ENCODE measurements around the gene DOCK6.
A peak's percentile ranks its signal among the peaks of the same experiment; 100 is the strongest.

Gene DOCK6

DNA sequence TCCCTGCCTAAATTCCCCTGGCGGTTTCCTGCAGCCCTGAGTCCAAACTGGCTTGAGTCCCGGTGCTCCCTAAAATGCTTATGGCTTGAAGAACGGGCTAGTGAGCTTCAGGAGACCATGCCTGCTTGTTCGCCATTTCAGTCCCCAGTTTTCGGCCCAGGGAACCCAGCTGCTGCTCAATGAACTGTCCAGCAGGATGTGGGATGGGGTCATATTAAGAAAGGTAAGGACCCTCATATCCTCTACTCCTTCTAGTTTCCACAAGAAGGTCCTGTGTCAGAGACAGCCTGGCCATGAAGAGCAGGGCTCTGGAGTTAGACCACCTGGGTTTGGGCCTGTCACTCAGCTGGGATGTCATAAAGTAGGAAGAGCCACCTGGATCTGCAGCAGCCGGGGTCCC lies 89.7 kb downstream of the DOCK6 start:
- H3K14ac ChIP-seq (ENCODE audit: low read length): no peak overlapping the region
- H3K27ac ChIP-seq (replicated peaks; ENCODE audit: low read length): no peak overlapping the region
- H3K27me3 ChIP-seq (ENCODE audit: control insufficient read depth in 3 of 3, insufficient read depth in 3 of 3, low read depth in 1 of 3, low read length in 3 of 3): no peaks in the 10 kb centered on the region
- H2BK15ac ChIP-seq (ENCODE audit: low read length): no peak overlapping the region
- H3K9me3 ChIP-seq (replicated peaks in 1 of 2; ENCODE audit: control insufficient read depth in 2 of 2, insufficient read depth in 1 of 2, low read depth in 1 of 2, low read length in 2 of 2): no peaks in the 10 kb centered on the region
- no peak overlapping the region for H3K4ac ChIP-seq (ENCODE audit: low read length)
- H2AFZ ChIP-seq (ENCODE audit: low read length): no peak overlapping the region
- DNase-seq (ENCODE audit: low spot score): no peak
- no peaks in the 10 kb centered on the region for H3K79me1 ChIP-seq (ENCODE audit: low read depth, low read length)
- H2BK120ac ChIP-seq (ENCODE audit: low read depth, low read length): no peak overlapping the region
- H3K4me1 ChIP-seq (ENCODE audit: control insufficient read depth in 2 of 2, insufficient read depth in 1 of 2, low read depth in 1 of 2, low read length in 2 of 2): no peaks in the 10 kb centered on the region
- H3K9ac ChIP-seq (ENCODE audit: low read depth, low read length, poor library complexity): no peak overlapping the region
- no peak overlapping the region for H2BK5ac ChIP-seq (ENCODE audit: low read length)
- H2BK12ac ChIP-seq (ENCODE audit: low read length): no peak overlapping the region
- H2AK5ac ChIP-seq (ENCODE audit: low read depth, low read length): no peak overlapping the region
- H3K36me3 ChIP-seq (replicated peaks in 1 of 2; ENCODE audit: control insufficient read depth in 2 of 2, insufficient read depth in 2 of 2, low read length in 2 of 2): peaks cover 35 to 85% of the 10 kb centered on the region in 2 donors
- H3K23ac ChIP-seq (ENCODE audit: low read depth, low read length, poor library complexity): no peak overlapping the region
- peak overlapping the region in 1 of 2 donors; percentile 21 for H3K4me3 ChIP-seq (ENCODE audit: low read length in 2 of 2)
- no peak overlapping the region for H4K91ac ChIP-seq (ENCODE audit: low read depth, low read length, poor library complexity)
- H4K8ac ChIP-seq (ENCODE audit: low read depth, low read length): no peak overlapping the region
- H3K18ac ChIP-seq (ENCODE audit: low read length): no peak overlapping the region
- no CpG with 5 or more reads among the region's 6 CpGs for WGBS, 2 donors (ENCODE audit: extremely low coverage in 2 of 2, insufficient read length in 2 of 2, insufficient replicate concordance in 1 of 2)
- H3K4me2 ChIP-seq (ENCODE audit: insufficient read depth, low read length, poor library complexity, severe bottlenecking): no peak overlapping the region

DNA sequence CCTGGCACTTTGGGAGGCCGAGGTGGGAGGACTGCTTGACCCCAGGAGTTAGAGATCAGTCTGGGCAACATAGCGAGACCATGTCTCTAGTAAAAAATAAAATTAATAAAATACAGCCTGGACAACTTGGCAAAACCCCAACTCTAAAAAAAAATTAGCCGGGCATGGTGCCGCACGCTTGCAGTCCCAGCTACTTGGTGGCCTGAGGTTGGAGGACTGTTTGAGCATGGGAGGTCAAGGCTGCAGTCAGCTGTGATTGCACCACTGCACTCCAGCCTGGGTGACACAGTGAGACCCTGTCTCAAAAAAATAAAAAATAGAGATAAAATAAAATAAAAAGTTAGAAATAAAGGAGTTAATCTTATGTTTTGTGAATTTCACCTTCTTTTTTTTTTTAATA lies 91.2 kb downstream of the DOCK6 start:
- no peaks in the 10 kb centered on the region for H3K4me1 ChIP-seq (ENCODE audit: control insufficient read depth in 2 of 2, insufficient read depth in 1 of 2, low read depth in 1 of 2, low read length in 2 of 2)
- no peak overlapping the region for H3K4me3 ChIP-seq (ENCODE audit: low read length in 2 of 2)
- no peak overlapping the region for H2BK15ac ChIP-seq (ENCODE audit: low read length)
- H3K4me2 ChIP-seq (ENCODE audit: insufficient read depth, low read length, poor library complexity, severe bottlenecking): no peak overlapping the region
- H2AFZ ChIP-seq (ENCODE audit: low read length): no peak overlapping the region
- no peak overlapping the region for H3K27ac ChIP-seq (replicated peaks; ENCODE audit: low read length)
- H4K8ac ChIP-seq (ENCODE audit: low read depth, low read length): no peak overlapping the region
- H3K36me3 ChIP-seq (replicated peaks in 1 of 2; ENCODE audit: control insufficient read depth in 2 of 2, insufficient read depth in 2 of 2, low read length in 2 of 2): peaks cover 30 to 79% of the 10 kb centered on the region in 2 donors
- H2BK5ac ChIP-seq (ENCODE audit: low read length): no peak overlapping the region
- no peaks in the 10 kb centered on the region for H3K79me1 ChIP-seq (ENCODE audit: low read depth, low read length)
- no peak for DNase-seq (ENCODE audit: low spot score)
- H4K91ac ChIP-seq (ENCODE audit: low read depth, low read length, poor library complexity): no peak overlapping the region
- no CpG with 5 or more reads among the region's 5 CpGs for WGBS, 2 donors (ENCODE audit: extremely low coverage in 2 of 2, insufficient read length in 2 of 2, insufficient replicate concordance in 1 of 2)
- H2BK12ac ChIP-seq (ENCODE audit: low read length): no peak overlapping the region
- no peak overlapping the region for H3K14ac ChIP-seq (ENCODE audit: low read length)
- H3K9ac ChIP-seq (ENCODE audit: low read depth, low read length, poor library complexity): no peak overlapping the region
- H2BK120ac ChIP-seq (ENCODE audit: low read depth, low read length): no peak overlapping the region
- no peak overlapping the region for H3K23ac ChIP-seq (ENCODE audit: low read depth, low read length, poor library complexity)
- no peak overlapping the region for H3K18ac ChIP-seq (ENCODE audit: low read length)
- H3K4ac ChIP-seq (ENCODE audit: low read length): no peak overlapping the region
- H2AK5ac ChIP-seq (ENCODE audit: low read depth, low read length): no peak overlapping the region
- no peaks in the 10 kb centered on the region for H3K9me3 ChIP-seq (replicated peaks in 1 of 2; ENCODE audit: control insufficient read depth in 2 of 2, insufficient read depth in 1 of 2, low read depth in 1 of 2, low read length in 2 of 2)
- no peaks in the 10 kb centered on the region for H3K27me3 ChIP-seq (ENCODE audit: control insufficient read depth in 3 of 3, insufficient read depth in 3 of 3, low read depth in 1 of 3, low read length in 3 of 3)

DNA sequence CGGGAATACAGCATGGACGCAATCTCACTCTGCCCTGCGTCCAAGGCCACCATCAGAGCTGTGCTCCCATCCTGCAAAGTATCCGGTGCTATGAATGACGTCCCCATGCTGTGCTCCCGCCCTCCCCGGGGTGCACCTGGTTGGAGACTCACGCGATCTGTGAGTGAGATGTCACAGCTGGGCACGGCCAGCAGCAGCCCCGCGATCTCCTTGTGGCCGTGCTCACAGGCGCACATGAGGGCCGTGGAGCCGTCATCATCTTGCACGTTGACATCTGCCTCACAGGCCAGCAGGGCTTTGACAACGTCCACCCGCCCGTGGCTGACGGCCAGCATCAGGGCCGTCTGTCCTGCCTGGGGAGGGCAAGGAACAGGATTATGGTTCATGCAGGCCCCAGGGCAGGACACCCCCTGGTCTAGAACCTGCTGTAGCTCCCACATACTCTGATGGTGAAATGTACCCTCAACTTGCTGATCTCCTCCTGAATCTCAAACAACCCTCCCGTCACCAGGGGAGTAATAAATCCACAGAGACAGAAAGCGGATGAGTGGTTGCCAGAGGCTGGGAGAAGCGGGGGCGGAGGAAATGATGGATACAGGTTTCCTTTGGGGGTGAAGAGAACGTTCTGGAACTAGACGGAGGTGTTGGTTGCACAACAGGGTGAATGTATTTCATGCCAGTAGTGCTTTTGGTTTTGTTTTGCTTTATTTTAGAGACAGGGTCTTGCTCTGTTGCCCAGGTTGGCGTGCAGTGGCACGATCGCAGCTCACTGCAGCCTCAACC lies 92.2 kb downstream of the DOCK6 start:
- no peak overlapping the region for H3K4me2 ChIP-seq (ENCODE audit: insufficient read depth, low read length, poor library complexity, severe bottlenecking)
- no peak overlapping the region for H2BK5ac ChIP-seq (ENCODE audit: low read length)
- peaks cover 28 to 81% of the 10 kb centered on the region in 2 donors for H3K36me3 ChIP-seq (replicated peaks in 1 of 2; ENCODE audit: control insufficient read depth in 2 of 2, insufficient read depth in 2 of 2, low read length in 2 of 2)
- H3K18ac ChIP-seq (ENCODE audit: low read length): no peak overlapping the region
- H3K79me1 ChIP-seq (ENCODE audit: low read depth, low read length): no peaks in the 10 kb centered on the region
- no peak overlapping the region for H4K91ac ChIP-seq (ENCODE audit: low read depth, low read length, poor library complexity)
- no peaks in the 10 kb centered on the region for H3K9me3 ChIP-seq (replicated peaks in 1 of 2; ENCODE audit: control insufficient read depth in 2 of 2, insufficient read depth in 1 of 2, low read depth in 1 of 2, low read length in 2 of 2)
- H3K14ac ChIP-seq (ENCODE audit: low read length): peak overlapping the region; percentile 67
- peak overlapping the region; percentile 78 for H3K9ac ChIP-seq (ENCODE audit: low read depth, low read length, poor library complexity)
- no peaks in the 10 kb centered on the region for H3K4me1 ChIP-seq (ENCODE audit: control insufficient read depth in 2 of 2, insufficient read depth in 1 of 2, low read depth in 1 of 2, low read length in 2 of 2)
- peak overlapping the region in 1 of 2 donors; percentile 5 for H3K4me3 ChIP-seq (ENCODE audit: low read length in 2 of 2)
- peak overlapping the region; percentile 93 for H3K23ac ChIP-seq (ENCODE audit: low read depth, low read length, poor library complexity)
- H3K27me3 ChIP-seq (ENCODE audit: control insufficient read depth in 3 of 3, insufficient read depth in 3 of 3, low read depth in 1 of 3, low read length in 3 of 3): no peaks in the 10 kb centered on the region
- peak overlapping the region; percentile 22 for H2BK12ac ChIP-seq (ENCODE audit: low read length)
- H3K4ac ChIP-seq (ENCODE audit: low read length): peak overlapping the region; percentile 10
- H3K27ac ChIP-seq (replicated peaks; ENCODE audit: low read length): no peak overlapping the region
- no peak overlapping the region for H2AFZ ChIP-seq (ENCODE audit: low read length)
- no peak overlapping the region for H4K8ac ChIP-seq (ENCODE audit: low read depth, low read length)
- H2BK15ac ChIP-seq (ENCODE audit: low read length): peak overlapping the region; percentile 25
- DNase-seq (ENCODE audit: low spot score): no peak
- peak overlapping the region; percentile 28 for H2AK5ac ChIP-seq (ENCODE audit: low read depth, low read length)
- no CpG with 5 or more reads among the region's 31 CpGs for WGBS, 2 donors (ENCODE audit: extremely low coverage in 2 of 2, insufficient read length in 2 of 2, insufficient replicate concordance in 1 of 2)
- no peak overlapping the region for H2BK120ac ChIP-seq (ENCODE audit: low read depth, low read length)

DNA sequence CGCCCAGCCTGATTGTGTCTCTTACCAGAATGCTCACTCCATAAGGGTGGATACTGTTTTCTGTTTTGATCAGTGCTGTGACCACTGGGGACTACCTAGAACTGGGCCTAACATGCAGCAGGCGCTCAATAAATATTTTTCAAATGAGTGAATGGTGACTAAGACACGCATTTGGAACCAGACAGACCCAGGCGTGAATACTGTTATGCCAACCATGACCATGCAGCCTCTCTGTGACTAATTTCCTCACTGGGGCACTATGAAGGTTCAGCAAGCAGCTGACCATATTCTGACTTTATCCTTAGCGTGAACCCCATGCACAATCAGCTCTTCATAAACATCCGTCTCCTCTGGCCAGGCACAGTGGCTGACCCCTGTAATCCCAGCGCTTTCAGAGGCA lies 93.8 kb downstream of the DOCK6 start:
- Histone ChIP-seq H3K36me3 (replicated peaks in 1 of 2; ENCODE audit: control insufficient read depth in 2 of 2, insufficient read depth in 2 of 2, low read length in 2 of 2) (peaks cover 20 to 66% of the 10 kb centered on the region in 2 donors), H3K4ac (ENCODE audit: low read length) (no peak overlapping the region), H3K14ac (ENCODE audit: low read length) (no peak overlapping the region), H3K4me1 (ENCODE audit: control insufficient read depth in 2 of 2, insufficient read depth in 1 of 2, low read depth in 1 of 2, low read length in 2 of 2) (peaks cover 0 to 3% of the 10 kb centered on the region in 2 donors), H3K9ac (ENCODE audit: low read depth, low read length, poor library complexity) (no peak overlapping the region), H3K18ac (ENCODE audit: low read length) (no peak overlapping the region), H2BK15ac (ENCODE audit: low read length) (no peak overlapping the region), H3K4me2 (ENCODE audit: insufficient read depth, low read length, poor library complexity, severe bottlenecking) (no peak overlapping the region), H3K27ac (replicated peaks; ENCODE audit: low read length) (no peak overlapping the region), H2BK12ac (ENCODE audit: low read length) (no peak overlapping the region), H3K27me3 (ENCODE audit: control insufficient read depth in 3 of 3, insufficient read depth in 3 of 3, low read depth in 1 of 3, low read length in 3 of 3) (no peaks in the 10 kb centered on the region), H3K79me1 (ENCODE audit: low read depth, low read length) (no peaks in the 10 kb centered on the region), H2AFZ (ENCODE audit: low read length) (no peak overlapping the region), H4K91ac (ENCODE audit: low read depth, low read length, poor library complexity) (no peak overlapping the region), H3K23ac (ENCODE audit: low read depth, low read length, poor library complexity) (no peak overlapping the region), H3K4me3 (ENCODE audit: low read length in 2 of 2) (no peak overlapping the region), H4K8ac (ENCODE audit: low read depth, low read length) (no peak overlapping the region), H2AK5ac (ENCODE audit: low read depth, low read length) (no peak overlapping the region), H2BK120ac (ENCODE audit: low read depth, low read length) (no peak overlapping the region), H3K9me3 (replicated peaks in 1 of 2; ENCODE audit: control insufficient read depth in 2 of 2, insufficient read depth in 1 of 2, low read depth in 1 of 2, low read length in 2 of 2) (no peaks in the 10 kb centered on the region), H2BK5ac (ENCODE audit: low read length) (no peak overlapping the region)
- no CpG with 5 or more reads among the region's 7 CpGs for WGBS, 2 donors (ENCODE audit: extremely low coverage in 2 of 2, insufficient read length in 2 of 2, insufficient replicate concordance in 1 of 2)
- no peak for DNase-seq (ENCODE audit: low spot score)

Measured in neuronal stem cell (in vitro differentiated cells).